Stomach (tissue), 4 donors: Measurements from ENCODE around the gene BRD3.

ENCODE experiments used
- CTCF ChIP-seq, 7 experiments: fragments of 450-650 bp in 4 of 7; fragments of 200-600 bp in 3 of 7; sonication (generic) in 3 of 7; IDR thresholded peaks; one replicate each; pipeline ENCODE4 v1.5.1; 2016 to 2019; ENCODE audit warnings: antibody characterized with exemption in 7 of 7, control low read depth in 2 of 7, mild to moderate bottlenecking in 1 of 7
- EP300 ChIP-seq: sonication (generic); formaldehyde crosslinking; IDR thresholded peaks from one replicate; pipeline ENCODE4 v1.6.1; 2017; ENCODE audit warnings: antibody characterized with exemption
- POLR2A ChIP-seq, 4 donors: fragments of 450-650 bp; IDR thresholded peaks; one replicate each; pipeline ENCODE4 v1.6.1; 2016; ENCODE audit warnings: antibody characterized with exemption in 4 of 4, control low read depth in 2 of 4, mild to moderate bottlenecking in 1 of 4, moderate library complexity in 1 of 4
- POLR2AphosphoS5 ChIP-seq, 3 donors: sonication (generic); formaldehyde crosslinking; IDR thresholded peaks; one replicate each; pipeline ENCODE4 v1.6.1; 2016; ENCODE audit warnings: antibody characterized with exemption in 3 of 3

- TF ChIP-seq CTCF (IDR thresholded peaks at IDR 0.05) = no peak
- no peak for TF ChIP-seq POLR2AphosphoS5 (IDR thresholded peaks at IDR 0.05)
- TF ChIP-seq POLR2A (IDR thresholded peaks at IDR 0.05) = no peak
- no peak for TF ChIP-seq EP300
Measured at GRCh38 chr9:134052491-134052890, 15.3 kb downstream of the BRD3 start.
